Left ventricle myocardium inferior (tissue), 1 donor: ENCODE results near the gene HAUS7. TPM values are rescaled to one million over a fixed set of nuclear protein-coding genes. Genes with fewer than 3 reads are reported as not detected.

Experiments used
- DNase-seq: peaks from one replicate; pipeline ENCODE4 v3.0.0-alpha.2; 2020
- H3K27ac ChIP-seq: fragments of 200-600 bp; replicated peaks from 2 replicates; pipeline ENCODE4 v1.8.0; 2021
- H3K27me3 ChIP-seq: fragments of 200-600 bp; 2 replicates; pipeline ENCODE4 v1.8.0; 2021; ENCODE audit warnings: low read depth
- H3K36me3 ChIP-seq: fragments of 200-600 bp; 2 replicates; pipeline ENCODE4 v1.8.0; 2021
- H3K4me1 ChIP-seq: fragments of 200-600 bp; 2 replicates; pipeline ENCODE4 v1.8.0; 2021
- H3K4me3 ChIP-seq: fragments of 200-600 bp; 2 replicates; pipeline ENCODE4 v1.8.0; 2021; ENCODE audit warnings: mild to moderate bottlenecking, moderate library complexity
- H3K9me3 ChIP-seq: fragments of 200-600 bp; replicated peaks from 2 replicates; pipeline ENCODE4 v1.8.0; 2021
- CTCF ChIP-seq: fragments of 200-600 bp; IDR thresholded peaks from 2 replicates; pipeline ENCODE4 v1.8.0; 2021; ENCODE audit warnings: antibody characterized with exemption, mild to moderate bottlenecking, borderline replicate concordance
- intact Hi-C: fragments of 100-400 bp; cut with micrococcal nuclease; formaldehyde crosslinking; loops from one replicate; pipeline ENCODE4 v1.11.0; 2022
- total RNA-seq: library from RNA; stranded (reverse); fragmentation: NEBNext Ultra II Directional; extraction: Animal tissue kit (Norgen Biotek cat#: 25700); gene quantifications from one replicate; pipeline ENCODE4 v1.2.1, GENCODE V29; 2021
- donor health status: DM: no; HTN: yes; CAD: no; lungs with severe emphysema.

Gene HAUS7
- total RNA-seq, 1 donor from 2014 or later, result 17.0 TPM

DNA sequence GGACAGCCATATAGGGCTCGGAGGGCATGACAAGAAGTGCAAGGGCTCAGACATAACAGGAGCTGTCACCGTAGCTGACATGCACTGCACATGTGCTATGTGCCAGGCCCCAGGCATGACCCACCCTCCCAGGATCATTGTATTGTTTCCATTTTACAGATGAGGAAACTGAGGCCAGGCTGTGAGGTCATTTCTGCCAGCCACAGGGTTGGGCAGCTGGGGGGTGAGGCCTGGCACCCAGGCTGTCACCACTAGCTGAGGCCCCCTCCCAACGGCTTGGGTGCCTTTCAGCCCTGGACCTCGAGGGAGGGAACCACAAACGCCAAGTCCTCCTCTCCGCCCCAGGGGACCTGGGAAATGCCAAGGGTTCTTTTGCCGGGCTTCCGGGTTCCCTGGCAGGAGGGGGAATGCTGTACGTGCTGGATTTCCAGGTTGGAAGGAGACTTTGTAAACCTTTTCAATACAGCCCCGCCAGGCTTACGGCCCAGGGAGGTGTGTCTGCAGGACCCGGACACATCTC lies 37.2 kb downstream of the HAUS7 start:
- no peak for TF ChIP-seq CTCF
- no peaks in the 10 kb centered on the region for H3K4me1 ChIP-seq
- no peak overlapping the region for H3K4me3 ChIP-seq
- intact Hi-C loops, result no loop called here
- H3K9me3 ChIP-seq, result no peaks in the 10 kb centered on the region
- peaks cover 5% of the 10 kb centered on the region for H3K27me3 ChIP-seq
- H3K27ac ChIP-seq, result no peak overlapping the region
- DNase-seq, result no peak
- H3K36me3 ChIP-seq, result no peaks in the 10 kb centered on the region

GRCh38 chrX:153430796-153431195 lies 39.6 kb downstream of the HAUS7 start:
- Histone ChIP-seq H3K4me3 (no peak overlapping the region), H3K27ac (no peak overlapping the region), H3K36me3 (no peaks in the 10 kb centered on the region), H3K4me1 (no peaks in the 10 kb centered on the region), H3K9me3 (no peaks in the 10 kb centered on the region), H3K27me3 (peaks cover 5% of the 10 kb centered on the region)
- intact Hi-C loops, result no loop called here
- TF ChIP-seq CTCF, result no peak
- DNase-seq, result no peak

DNA sequence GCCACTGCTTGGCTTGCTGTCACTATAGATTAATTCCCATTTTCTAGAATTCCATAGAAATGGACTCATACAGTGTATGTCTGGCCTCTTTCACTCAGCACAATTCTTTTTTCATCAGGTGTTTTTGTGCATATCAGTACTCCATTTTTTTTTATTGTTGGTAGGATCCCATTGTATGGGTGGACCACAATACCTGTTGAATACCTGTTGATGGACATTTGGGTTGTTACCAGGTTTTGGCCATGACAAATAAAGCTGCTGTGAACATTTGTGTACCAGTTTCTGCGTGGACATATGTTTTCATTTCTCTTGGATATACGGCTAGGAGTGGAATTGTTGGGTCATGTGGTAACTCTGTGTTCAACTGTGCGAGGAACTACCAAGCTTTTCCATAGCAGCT lies 44.2 kb downstream of the HAUS7 start:
- Histone ChIP-seq H3K9me3 (no peaks in the 10 kb centered on the region), H3K27me3 (peaks cover 5% of the 10 kb centered on the region), H3K36me3 (no peaks in the 10 kb centered on the region), H3K4me1 (peaks cover 4% of the 10 kb centered on the region), H3K27ac (no peak overlapping the region), H3K4me3 (no peak overlapping the region)
- DNase-seq, result no peak
- TF ChIP-seq CTCF, result no peak
- intact Hi-C loops, result no loop called here

- no peak overlapping the region for H3K4me3 ChIP-seq
- H3K4me1 ChIP-seq, result peaks cover 4% of the 10 kb centered on the region
- no peaks in the 10 kb centered on the region for H3K36me3 ChIP-seq
- H3K27ac ChIP-seq, result no peak overlapping the region
- peak; percentile 52 for DNase-seq
- intact Hi-C loops, result no loop called here
- no peaks in the 10 kb centered on the region for H3K9me3 ChIP-seq
- TF ChIP-seq CTCF, result no peak
- no peaks in the 10 kb centered on the region for H3K27me3 ChIP-seq
Measured at GRCh38 chrX:153423652-153424051, 46.7 kb downstream of the HAUS7 start.

DNA sequence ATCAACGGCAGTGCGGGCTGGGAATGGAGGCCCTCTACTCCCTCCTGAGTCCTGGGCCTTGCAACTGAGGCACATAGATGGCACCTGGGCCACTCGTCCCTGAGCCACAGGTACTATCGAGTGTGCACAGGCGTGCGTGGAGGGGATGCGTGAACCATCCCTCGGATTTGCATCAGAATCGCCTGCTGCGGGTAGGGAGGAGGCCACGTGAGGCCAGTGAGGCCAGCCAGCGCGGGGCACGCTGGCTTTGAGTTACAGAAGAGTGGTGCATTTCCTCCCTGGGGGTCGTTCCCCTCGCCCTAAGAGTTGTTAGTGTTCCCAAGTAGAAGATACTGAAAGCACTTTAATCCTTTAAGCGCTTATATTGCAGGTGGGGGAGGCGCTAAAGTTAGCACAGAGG lies 48.5 kb downstream of the HAUS7 start:
- DNase-seq, result no peak
- Histone ChIP-seq H3K4me3 (no peak overlapping the region), H3K4me1 (peaks cover 4% of the 10 kb centered on the region), H3K36me3 (no peaks in the 10 kb centered on the region), H3K27ac (no peak overlapping the region), H3K27me3 (no peaks in the 10 kb centered on the region), H3K9me3 (no peaks in the 10 kb centered on the region)
- intact Hi-C loops, result no loop called here
- TF ChIP-seq CTCF, result no peak
